ENCODE data around the gene GJB2.

GJB2 gene

DNA sequence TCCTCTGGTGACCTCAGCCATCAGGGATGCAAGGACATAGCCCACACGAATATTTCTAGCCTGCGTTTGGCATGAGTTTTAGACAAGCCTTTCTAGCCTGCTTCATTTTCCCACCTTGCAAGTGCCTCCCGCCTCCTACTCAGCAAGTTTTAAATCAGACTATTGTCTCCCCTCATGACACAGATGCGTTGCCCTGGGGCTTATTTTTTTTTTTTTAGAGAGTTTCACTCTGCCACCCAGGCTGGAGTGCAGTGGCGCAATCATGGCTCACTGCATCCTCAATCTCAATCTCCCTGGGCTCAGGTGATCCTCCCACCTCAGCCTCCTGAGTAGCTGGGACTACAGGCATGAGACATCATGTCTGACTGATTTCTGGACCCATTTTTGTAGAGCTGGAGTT is 14.6 kb downstream of the GJB2 start:
- no peak overlapping the region for H3K4me3 ChIP-seq (ENCODE audit: extremely low read depth, insufficient read depth, low read length, poor library complexity, severe bottlenecking)
- H3K36me3 ChIP-seq (ENCODE audit: control insufficient read depth, insufficient read depth, low read length) = no peaks in the 10 kb centered on the region
- 71 to 96% methylated on average over 5 of the region's 5 CpGs for WGBS, 2 experiments (ENCODE audit: insufficient coverage in 2 of 2)
- H3K4me1 ChIP-seq (ENCODE audit: control insufficient read depth, insufficient read depth, low read length, poor library complexity, severe bottlenecking) = peaks cover 6% of the 10 kb centered on the region
- no peak overlapping the region for H3K27ac ChIP-seq (ENCODE audit: low read depth, low read length, severe bottlenecking)
- H3K9me3 ChIP-seq (ENCODE audit: control insufficient read depth, low read length) = no peaks in the 10 kb centered on the region

DNA sequence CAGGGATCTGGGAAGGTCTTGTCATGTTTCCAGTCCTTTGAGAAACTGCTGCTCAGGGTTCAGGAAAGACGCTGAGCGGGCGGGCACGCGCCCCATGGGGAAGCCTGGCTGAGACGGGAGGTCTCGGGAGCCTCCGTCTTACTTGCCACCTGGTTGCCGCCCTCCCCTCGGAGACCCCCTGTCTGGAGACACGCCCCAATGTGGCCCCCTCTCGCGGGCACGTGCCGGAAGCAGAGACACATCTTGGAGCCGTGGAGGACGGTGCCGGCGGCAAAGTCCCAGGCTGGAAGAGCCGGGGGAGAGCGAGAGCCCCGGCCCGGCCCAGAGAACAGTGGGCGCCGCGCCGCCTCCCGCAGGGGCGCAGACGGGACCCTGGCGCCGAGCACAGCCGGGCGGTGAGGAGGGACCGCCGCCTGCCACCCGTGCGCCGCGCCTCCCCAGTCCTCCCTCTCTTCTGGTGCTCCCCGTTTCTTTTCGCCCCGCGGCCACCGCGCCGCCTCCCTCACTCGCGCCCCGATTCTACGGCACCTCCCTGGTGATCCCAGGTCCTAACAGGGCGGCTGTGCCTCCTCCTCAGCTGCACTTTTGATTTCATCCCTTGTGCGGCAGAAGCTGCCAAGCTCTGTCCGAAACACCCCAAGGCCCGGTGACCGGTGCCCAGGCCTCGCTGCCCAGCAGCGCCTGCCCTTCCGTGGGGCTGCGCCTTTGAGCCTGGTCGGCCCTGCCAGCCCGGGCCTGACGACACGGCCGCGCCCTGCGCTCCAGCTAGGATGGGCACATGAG is 15.5 kb downstream of the GJB2 start:
- Histone ChIP-seq H3K36me3 (ENCODE audit: control insufficient read depth, insufficient read depth, low read length) (no peaks in the 10 kb centered on the region), H3K4me1 (ENCODE audit: control insufficient read depth, insufficient read depth, low read length, poor library complexity, severe bottlenecking) (peaks cover 6% of the 10 kb centered on the region), H3K4me3 (ENCODE audit: extremely low read depth, insufficient read depth, low read length, poor library complexity, severe bottlenecking) (no peak overlapping the region), H3K9me3 (ENCODE audit: control insufficient read depth, low read length) (no peaks in the 10 kb centered on the region), H3K27ac (ENCODE audit: low read depth, low read length, severe bottlenecking) (no peak overlapping the region)
- 95 to 96% methylated on average over 62 to 67 of the region's 67 CpGs for WGBS, 2 experiments (ENCODE audit: insufficient coverage in 2 of 2)

DNA sequence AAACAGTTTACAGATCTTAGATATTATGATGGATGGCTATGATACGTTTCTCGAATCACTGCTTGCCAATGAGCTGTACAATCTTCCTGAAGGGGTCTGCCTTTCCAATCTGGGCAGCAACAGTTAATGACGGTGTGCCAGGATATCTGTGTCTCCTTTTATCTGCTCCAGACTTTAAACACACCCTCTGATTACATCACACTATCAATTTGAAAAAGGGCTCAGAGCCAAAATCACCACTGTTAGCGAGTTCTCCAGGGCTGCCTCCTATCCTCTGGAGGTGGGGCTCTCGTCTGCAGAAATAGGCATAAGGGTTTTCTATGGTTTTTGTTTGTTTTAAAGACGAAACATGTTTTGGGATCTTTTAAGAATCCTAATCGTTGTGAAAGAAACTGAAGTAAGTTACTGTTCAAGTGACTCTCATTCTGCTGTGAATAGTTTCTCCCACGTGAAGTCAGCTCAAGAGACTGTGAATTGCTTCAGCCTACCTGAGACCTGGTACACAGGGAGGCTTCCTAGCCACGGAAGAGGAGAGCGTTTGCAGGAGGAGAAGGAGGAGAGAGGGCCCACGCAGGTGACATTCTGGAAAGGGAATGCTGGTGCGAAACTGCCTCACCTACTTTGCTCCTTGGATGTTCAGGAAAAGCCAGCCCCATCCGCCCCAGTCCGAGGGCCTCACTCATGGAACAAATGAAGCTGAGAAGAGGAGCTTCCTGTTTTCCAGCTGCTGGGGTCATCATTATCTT is 16.7 kb downstream of the GJB2 start:
- no peak overlapping the region for H3K4me3 ChIP-seq (ENCODE audit: extremely low read depth, insufficient read depth, low read length, poor library complexity, severe bottlenecking)
- no peaks in the 10 kb centered on the region for H3K36me3 ChIP-seq (ENCODE audit: control insufficient read depth, insufficient read depth, low read length)
- H3K9me3 ChIP-seq (ENCODE audit: control insufficient read depth, low read length) = no peaks in the 10 kb centered on the region
- 73 to 77% methylated on average over 13 to 14 of the region's 14 CpGs for WGBS, 2 experiments (ENCODE audit: insufficient coverage in 2 of 2)
- no peak overlapping the region for H3K27ac ChIP-seq (ENCODE audit: low read depth, low read length, severe bottlenecking)
- peaks cover 6% of the 10 kb centered on the region for H3K4me1 ChIP-seq (ENCODE audit: control insufficient read depth, insufficient read depth, low read length, poor library complexity, severe bottlenecking)

- 100% methylated on average over 2 of the region's 3 CpGs; no CpG with 5 or more reads in 1 of the 2 experiments for WGBS, 2 experiments (ENCODE audit: insufficient coverage in 2 of 2)
- no peak overlapping the region for H3K4me3 ChIP-seq (ENCODE audit: extremely low read depth, insufficient read depth, low read length, poor library complexity, severe bottlenecking)
- peaks cover 6% of the 10 kb centered on the region for H3K4me1 ChIP-seq (ENCODE audit: control insufficient read depth, insufficient read depth, low read length, poor library complexity, severe bottlenecking)
- H3K27ac ChIP-seq (ENCODE audit: low read depth, low read length, severe bottlenecking) = no peak overlapping the region
- no peaks in the 10 kb centered on the region for H3K9me3 ChIP-seq (ENCODE audit: control insufficient read depth, low read length)
- H3K36me3 ChIP-seq (ENCODE audit: control insufficient read depth, insufficient read depth, low read length) = no peaks in the 10 kb centered on the region
Observed at GRCh38 chr13:20175406-20175794, 17.3 kb downstream of the GJB2 start.

DNA sequence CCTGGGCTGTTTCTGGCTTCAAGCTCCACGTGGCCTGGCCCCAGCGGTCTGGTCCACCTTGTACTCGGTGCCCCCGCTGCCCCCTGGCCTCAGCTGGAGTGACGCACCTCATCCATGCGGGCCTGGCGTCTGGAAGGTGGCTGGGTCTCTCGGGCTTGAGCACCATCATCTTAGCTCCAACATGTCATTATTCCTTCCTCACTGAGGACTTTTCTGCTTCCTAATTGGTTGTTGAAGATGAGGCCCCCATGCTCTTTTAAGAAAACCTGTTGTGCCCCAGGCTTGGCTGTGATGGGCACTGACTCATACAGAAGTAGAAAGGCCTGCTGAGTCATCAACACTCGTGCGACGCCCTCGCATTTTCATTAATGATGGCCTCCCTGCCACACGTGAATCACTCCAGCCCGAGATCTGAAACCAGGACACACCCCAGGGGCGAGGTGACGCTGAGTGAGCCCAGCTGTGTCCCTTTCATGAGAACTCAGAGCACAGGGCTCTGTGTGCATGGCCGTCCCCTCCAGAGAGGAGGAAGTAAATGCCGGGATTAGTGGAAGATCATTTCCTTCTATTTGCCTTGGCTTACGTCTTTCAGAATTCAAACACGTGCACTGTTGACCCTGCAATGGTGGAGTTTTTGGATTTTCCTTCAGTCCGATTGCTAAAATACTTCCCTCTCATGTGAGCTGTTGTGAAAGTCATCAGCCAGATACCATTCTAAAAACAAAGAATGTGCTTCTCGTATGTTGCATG is 17.9 kb downstream of the GJB2 start:
- no peaks in the 10 kb centered on the region for H3K9me3 ChIP-seq (ENCODE audit: control insufficient read depth, low read length)
- H3K4me3 ChIP-seq (ENCODE audit: extremely low read depth, insufficient read depth, low read length, poor library complexity, severe bottlenecking) = no peak overlapping the region
- WGBS, 2 experiments (ENCODE audit: insufficient coverage in 2 of 2) = 65 to 71% methylated on average over 19 to 21 of the region's 22 CpGs
- H3K27ac ChIP-seq (ENCODE audit: low read depth, low read length, severe bottlenecking) = no peak overlapping the region
- peaks cover 6% of the 10 kb centered on the region for H3K4me1 ChIP-seq (ENCODE audit: control insufficient read depth, insufficient read depth, low read length, poor library complexity, severe bottlenecking)
- no peaks in the 10 kb centered on the region for H3K36me3 ChIP-seq (ENCODE audit: control insufficient read depth, insufficient read depth, low read length)

DNA sequence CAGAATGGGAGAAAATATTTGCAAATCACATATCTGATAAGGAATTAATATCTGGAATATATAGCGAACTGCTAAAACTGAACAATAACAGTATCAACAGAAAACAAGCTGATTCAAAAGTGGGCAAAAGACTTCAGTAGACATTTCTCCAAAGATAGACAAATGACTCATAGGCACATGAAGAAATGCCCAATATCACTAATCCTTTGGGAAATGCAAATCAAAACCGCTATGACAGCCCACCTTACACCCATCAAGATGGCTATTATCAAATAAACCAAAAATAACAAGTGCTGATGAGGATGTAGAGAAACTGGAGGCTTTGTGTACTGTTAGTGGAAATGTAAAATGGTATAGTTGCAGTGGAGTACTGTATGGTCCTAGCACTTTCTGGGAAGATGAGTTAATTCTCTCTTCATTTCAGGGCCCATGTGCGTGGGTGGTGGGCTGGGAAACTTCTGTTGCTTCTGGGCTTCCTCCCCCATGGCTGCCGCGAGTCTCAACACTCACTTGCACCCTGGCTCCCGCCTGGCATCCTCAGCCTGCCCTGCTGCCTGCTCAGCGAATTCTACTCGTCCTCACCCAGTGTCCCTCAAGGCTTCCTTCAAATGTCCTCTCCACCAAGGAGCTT is 19.5 kb downstream of the GJB2 start:
- 81 to 92% methylated on average over 4 to 6 of the region's 8 CpGs for WGBS, 2 experiments (ENCODE audit: insufficient coverage in 2 of 2)
- Histone ChIP-seq H3K4me3 (ENCODE audit: extremely low read depth, insufficient read depth, low read length, poor library complexity, severe bottlenecking) (no peak overlapping the region), H3K4me1 (ENCODE audit: control insufficient read depth, insufficient read depth, low read length, poor library complexity, severe bottlenecking) (peaks cover 6% of the 10 kb centered on the region), H3K9me3 (ENCODE audit: control insufficient read depth, low read length) (no peaks in the 10 kb centered on the region), H3K27ac (ENCODE audit: low read depth, low read length, severe bottlenecking) (no peak overlapping the region), H3K36me3 (ENCODE audit: control insufficient read depth, insufficient read depth, low read length) (no peaks in the 10 kb centered on the region)

DNA sequence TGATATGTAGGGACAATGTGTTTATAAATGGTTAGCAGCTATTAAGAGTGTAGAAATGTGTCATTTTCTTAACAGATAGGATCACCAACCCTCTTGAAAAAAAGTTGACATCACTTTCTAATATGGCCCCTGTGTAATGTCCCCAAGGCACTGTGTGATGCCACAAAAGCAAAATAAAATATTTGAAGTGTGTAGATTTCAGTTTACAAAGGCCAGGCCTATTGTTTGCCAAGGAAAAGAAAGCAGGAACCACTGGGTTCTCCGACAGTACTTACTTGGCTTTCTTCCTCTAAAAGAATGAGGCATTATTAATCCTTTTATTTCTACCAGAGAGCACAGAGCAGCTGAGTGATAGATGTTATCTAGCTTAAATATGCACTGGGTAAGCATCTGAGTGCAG is 21.4 kb downstream of the GJB2 start:
- no peak overlapping the region for H3K4me3 ChIP-seq (ENCODE audit: extremely low read depth, insufficient read depth, low read length, poor library complexity, severe bottlenecking)
- no peaks in the 10 kb centered on the region for H3K36me3 ChIP-seq (ENCODE audit: control insufficient read depth, insufficient read depth, low read length)
- no CpG with 5 or more reads among the region's 1 CpG for WGBS, 2 experiments (ENCODE audit: insufficient coverage in 2 of 2)
- no peak overlapping the region for H3K27ac ChIP-seq (ENCODE audit: low read depth, low read length, severe bottlenecking)
- H3K4me1 ChIP-seq (ENCODE audit: control insufficient read depth, insufficient read depth, low read length, poor library complexity, severe bottlenecking) = peaks cover 6% of the 10 kb centered on the region
- no peaks in the 10 kb centered on the region for H3K9me3 ChIP-seq (ENCODE audit: control insufficient read depth, low read length)

- 90 to 98% methylated on average over 2 to 4 of the region's 5 CpGs for WGBS, 2 experiments (ENCODE audit: insufficient coverage in 2 of 2)
- H3K4me1 ChIP-seq (ENCODE audit: control insufficient read depth, insufficient read depth, low read length, poor library complexity, severe bottlenecking) = peaks cover 6% of the 10 kb centered on the region
Observed at GRCh38 chr13:20170921-20171320, 21.8 kb downstream of the GJB2 start.

GRCh38 chr13:20168396-20168795 is 24.3 kb downstream of the GJB2 start:
- H3K9me3 ChIP-seq (ENCODE audit: control insufficient read depth, low read length) = no peaks in the 10 kb centered on the region
- no peak overlapping the region for H3K27ac ChIP-seq (ENCODE audit: low read depth, low read length, severe bottlenecking)
- H3K4me3 ChIP-seq (ENCODE audit: extremely low read depth, insufficient read depth, low read length, poor library complexity, severe bottlenecking) = no peak overlapping the region
- 87 to 96% methylated on average over 4 to 5 of the region's 7 CpGs for WGBS, 2 experiments (ENCODE audit: insufficient coverage in 2 of 2)
- no peaks in the 10 kb centered on the region for H3K36me3 ChIP-seq (ENCODE audit: control insufficient read depth, insufficient read depth, low read length)
- H3K4me1 ChIP-seq (ENCODE audit: control insufficient read depth, insufficient read depth, low read length, poor library complexity, severe bottlenecking) = no peaks in the 10 kb centered on the region

More at GRCh38 chr13:20170921-20171320, 21.8 kb downstream of the GJB2 start:
- no peak overlapping the region for H3K27ac ChIP-seq (ENCODE audit: low read depth, low read length, severe bottlenecking)
- H3K4me3 ChIP-seq (ENCODE audit: extremely low read depth, insufficient read depth, low read length, poor library complexity, severe bottlenecking) = no peak overlapping the region
- no peaks in the 10 kb centered on the region for H3K36me3 ChIP-seq (ENCODE audit: control insufficient read depth, insufficient read depth, low read length)
- no peaks in the 10 kb centered on the region for H3K9me3 ChIP-seq (ENCODE audit: control insufficient read depth, low read length)

GRCh38 chr13:20165417-20166257 is 27.1 kb downstream of the GJB2 start:
- Histone ChIP-seq H3K27ac (ENCODE audit: low read depth, low read length, severe bottlenecking) (no peak overlapping the region), H3K36me3 (ENCODE audit: control insufficient read depth, insufficient read depth, low read length) (no peaks in the 10 kb centered on the region), H3K9me3 (ENCODE audit: control insufficient read depth, low read length) (no peaks in the 10 kb centered on the region), H3K4me1 (ENCODE audit: control insufficient read depth, insufficient read depth, low read length, poor library complexity, severe bottlenecking) (no peaks in the 10 kb centered on the region), H3K4me3 (ENCODE audit: extremely low read depth, insufficient read depth, low read length, poor library complexity, severe bottlenecking) (no peak overlapping the region)
- 77 to 85% methylated on average over 6 to 7 of the region's 11 CpGs for WGBS, 2 experiments (ENCODE audit: insufficient coverage in 2 of 2)

All from mesodermal cell (in vitro differentiated cells).